Gastrocnemius medialis (tissue), 4 donors: ENCODE data around the gene SUB1.

Experiments used
- POLR2A ChIP-seq, 2 donors: fragments of 450-650 bp; IDR thresholded peaks; one replicate each; pipeline ENCODE4 v1.6.1; 2017; ENCODE audit warnings: antibody characterized with exemption in 2 of 2, mild to moderate bottlenecking in 2 of 2, moderate library complexity in 2 of 2
- TF ChIP-seq, protein P1 (sequence below), 5 experiments: fragments of 450-650 bp in 3 of 5; fragments of 200-600 bp in 2 of 5; sonication (generic) in 2 of 5; IDR thresholded peaks in 4 of 5; conservative IDR thresholded peaks in 1 of 5; 1 replicate in 4 of 5; 2 replicates in 1 of 5; pipeline ENCODE4 v1.5.1; 2016 to 2019; ENCODE audit warnings: antibody characterized with exemption in 5 of 5, mild to moderate bottlenecking in 3 of 5, moderate library complexity in 3 of 5

DNA sequence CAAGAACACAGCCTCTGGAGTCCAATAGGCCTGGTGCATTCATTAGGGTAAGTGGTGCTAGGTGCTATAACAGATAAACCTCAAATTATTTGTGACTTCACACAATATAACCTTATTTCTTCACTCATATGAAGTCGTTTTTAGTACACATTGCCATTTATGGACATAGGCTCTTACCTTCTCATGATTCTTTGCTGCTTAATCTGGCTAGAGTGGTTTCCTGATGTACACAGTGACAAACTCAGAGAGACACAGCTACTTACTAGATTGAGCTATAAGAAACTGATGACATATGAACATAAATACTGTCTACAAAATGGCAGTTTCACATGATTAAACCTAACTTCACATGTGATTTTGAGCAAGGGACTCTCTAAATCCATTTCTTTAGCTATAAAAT, 14.2 kb upstream of the SUB1 start:
- TF ChIP-seq, protein P1, sequence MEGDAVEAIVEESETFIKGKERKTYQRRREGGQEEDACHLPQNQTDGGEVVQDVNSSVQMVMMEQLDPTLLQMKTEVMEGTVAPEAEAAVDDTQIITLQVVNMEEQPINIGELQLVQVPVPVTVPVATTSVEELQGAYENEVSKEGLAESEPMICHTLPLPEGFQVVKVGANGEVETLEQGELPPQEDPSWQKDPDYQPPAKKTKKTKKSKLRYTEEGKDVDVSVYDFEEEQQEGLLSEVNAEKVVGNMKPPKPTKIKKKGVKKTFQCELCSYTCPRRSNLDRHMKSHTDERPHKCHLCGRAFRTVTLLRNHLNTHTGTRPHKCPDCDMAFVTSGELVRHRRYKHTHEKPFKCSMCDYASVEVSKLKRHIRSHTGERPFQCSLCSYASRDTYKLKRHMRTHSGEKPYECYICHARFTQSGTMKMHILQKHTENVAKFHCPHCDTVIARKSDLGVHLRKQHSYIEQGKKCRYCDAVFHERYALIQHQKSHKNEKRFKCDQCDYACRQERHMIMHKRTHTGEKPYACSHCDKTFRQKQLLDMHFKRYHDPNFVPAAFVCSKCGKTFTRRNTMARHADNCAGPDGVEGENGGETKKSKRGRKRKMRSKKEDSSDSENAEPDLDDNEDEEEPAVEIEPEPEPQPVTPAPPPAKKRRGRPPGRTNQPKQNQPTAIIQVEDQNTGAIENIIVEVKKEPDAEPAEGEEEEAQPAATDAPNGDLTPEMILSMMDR (IDR thresholded peaks at IDR 0.05 in 4 of 5, conservative IDR thresholded peaks at IDR 0.05 in 1 of 5): no peak
- no peak for TF ChIP-seq POLR2A (IDR thresholded peaks at IDR 0.05)
